ENCODE results near the gene CYB5R4. TPM values are rescaled to one million over a fixed set of nuclear protein-coding genes. Genes with fewer than 3 reads are reported as not detected.
"Not testable (repeated sequence)": the region's sequence is repeated elsewhere in the genome, so short reads cannot be mapped to it uniquely, and the experiment has no call there.

Gene CYB5R4
- total RNA-seq, 2 donors from 2014 or later: 21.8 to 27.0 TPM

GRCh38 chr6:83901624-83902023 is 42.1 kb downstream of the CYB5R4 start:
- H3K27me3 Mint-ChIP-seq: no peaks in the 10 kb centered on the region
- H3K4me3 Mint-ChIP-seq: no peak overlapping the region
- H3K4me1 Mint-ChIP-seq: peaks cover 3% of the 10 kb centered on the region
- no peaks in the 10 kb centered on the region for H3K9me3 ChIP-seq (ENCODE audit: control insufficient read depth, low read length, poor library complexity, severe bottlenecking)
- DNase-seq (no peak), ATAC-seq (no peak)
- H3K27ac Mint-ChIP-seq: no peak overlapping the region
- no peaks in the 10 kb centered on the region for H3K36me3 Mint-ChIP-seq (ENCODE audit: low read depth)

DNA sequence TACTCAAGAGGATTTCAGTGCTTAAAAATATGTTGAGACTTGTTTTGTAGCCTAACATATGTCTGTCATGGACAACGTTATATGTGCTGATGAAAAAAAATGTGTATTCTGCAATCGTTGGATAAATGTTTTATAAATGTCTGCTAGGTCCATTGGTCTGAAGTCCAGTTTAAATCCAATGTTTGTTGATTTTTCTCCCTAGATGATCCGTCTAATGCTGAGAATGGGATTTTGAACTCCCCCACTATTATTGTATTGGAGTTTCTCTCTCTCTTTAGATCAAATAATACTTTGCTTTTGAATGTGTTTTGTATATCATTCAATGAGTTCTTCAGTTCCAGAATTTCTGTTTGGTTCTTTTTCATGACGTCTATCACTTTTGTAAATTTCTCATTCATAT is 44.9 kb downstream of the CYB5R4 start:
- H3K27me3 Mint-ChIP-seq: no peaks in the 10 kb centered on the region
- no peak overlapping the region for H3K27ac Mint-ChIP-seq
- no peak for DNase-seq
- no peak for ATAC-seq
- peaks cover 2% of the 10 kb centered on the region for H3K36me3 Mint-ChIP-seq (ENCODE audit: low read depth)
- H3K4me3 Mint-ChIP-seq: no peak overlapping the region
- peaks cover 6% of the 10 kb centered on the region for H3K4me1 Mint-ChIP-seq
- no peaks in the 10 kb centered on the region for H3K9me3 ChIP-seq (ENCODE audit: control insufficient read depth, low read length, poor library complexity, severe bottlenecking)

- H3K36me3 Mint-ChIP-seq (ENCODE audit: low read depth): peaks cover 10% of the 10 kb centered on the region
- H3K4me3 Mint-ChIP-seq: no peak overlapping the region
- no peak overlapping the region for H3K27ac Mint-ChIP-seq
- H3K9me3 ChIP-seq (ENCODE audit: control insufficient read depth, low read length, poor library complexity, severe bottlenecking): no peaks in the 10 kb centered on the region
- DNase-seq (no peak), ATAC-seq (no peak)
- no peaks in the 10 kb centered on the region for H3K27me3 Mint-ChIP-seq
- peaks cover 15% of the 10 kb centered on the region for H3K4me1 Mint-ChIP-seq
Measured at GRCh38 chr6:83905648-83906047, 46.2 kb downstream of the CYB5R4 start.

- Mint-ChIP-seq H3K4me1 (peaks cover 15% of the 10 kb centered on the region), H3K36me3 (ENCODE audit: low read depth) (peaks cover 12% of the 10 kb centered on the region)
- not testable (repeated sequence) for H3K9me3 ChIP-seq (ENCODE audit: control insufficient read depth, low read length, poor library complexity, severe bottlenecking); ATAC-seq; H3K27ac Mint-ChIP-seq; H3K27me3 Mint-ChIP-seq; H3K4me3 Mint-ChIP-seq; DNase-seq
Measured at GRCh38 chr6:83907623-83908390, 48.3 kb downstream of the CYB5R4 start.

DNA sequence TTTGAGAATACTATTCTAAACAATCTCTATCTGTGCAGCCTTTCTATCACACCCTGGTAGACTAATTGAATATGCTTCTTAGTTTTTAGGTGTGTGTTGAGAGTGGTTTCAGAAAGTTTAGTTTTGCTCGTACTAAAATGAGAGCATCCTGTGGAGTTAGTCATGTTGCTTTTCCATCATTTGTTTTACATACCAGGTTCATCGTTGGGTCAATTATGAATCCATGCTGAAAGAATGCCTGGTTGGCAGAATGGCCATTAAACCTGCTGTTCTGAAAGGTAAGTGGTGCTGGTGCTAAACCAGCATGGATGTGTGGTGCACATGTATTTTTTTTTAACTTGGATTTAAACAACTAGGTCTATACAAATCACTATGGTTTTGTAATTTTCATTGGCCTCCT is 49.3 kb downstream of the CYB5R4 start:
- peaks cover 12% of the 10 kb centered on the region for H3K36me3 Mint-ChIP-seq (ENCODE audit: low read depth)
- no peak for DNase-seq
- no peak overlapping the region for H3K27ac Mint-ChIP-seq
- H3K4me1 Mint-ChIP-seq: peaks cover 15% of the 10 kb centered on the region
- H3K9me3 ChIP-seq (ENCODE audit: control insufficient read depth, low read length, poor library complexity, severe bottlenecking): no peaks in the 10 kb centered on the region
- H3K27me3 Mint-ChIP-seq: no peaks in the 10 kb centered on the region
- H3K4me3 Mint-ChIP-seq: no peak overlapping the region
- no peak for ATAC-seq

DNA sequence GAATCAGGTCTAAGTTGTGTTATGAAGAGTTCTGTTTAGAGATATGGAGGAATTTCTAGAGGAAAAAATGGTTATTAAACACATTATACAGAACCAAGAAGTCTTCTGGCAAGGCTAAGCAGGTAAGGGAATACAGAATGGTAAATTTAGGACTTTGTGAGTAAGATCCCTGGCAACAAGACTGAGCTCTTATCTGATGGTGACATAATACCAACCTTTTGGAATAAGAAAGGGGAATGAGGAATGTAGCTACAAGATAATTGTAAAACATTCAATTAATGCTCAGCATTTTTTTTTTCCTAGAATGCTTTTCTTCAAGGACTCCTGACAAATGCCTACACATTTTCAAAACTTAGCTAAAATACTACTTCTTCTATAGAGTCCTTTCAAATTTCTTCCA is 51.8 kb downstream of the CYB5R4 start:
- Mint-ChIP-seq H3K4me3 (no peak overlapping the region), H3K4me1 (peaks cover 19% of the 10 kb centered on the region), H3K36me3 (ENCODE audit: low read depth) (peaks cover 14% of the 10 kb centered on the region)

GRCh38 chr6:83914953-83915352 is 55.5 kb downstream of the CYB5R4 start:
- ATAC-seq (no peak), DNase-seq (no peak)
- Mint-ChIP-seq H3K36me3 (ENCODE audit: low read depth) (peaks cover 11% of the 10 kb centered on the region), H3K4me1 (peaks cover 15% of the 10 kb centered on the region), H3K4me3 (no peak overlapping the region), H3K27me3 (no peaks in the 10 kb centered on the region), H3K27ac (no peak overlapping the region)
- no peaks in the 10 kb centered on the region for H3K9me3 ChIP-seq (ENCODE audit: control insufficient read depth, low read length, poor library complexity, severe bottlenecking)

More for the DNA sequence above, 51.8 kb downstream of the CYB5R4 start:
- ATAC-seq (no peak), DNase-seq (no peak)
- Mint-ChIP-seq H3K27ac (no peak overlapping the region), H3K27me3 (no peaks in the 10 kb centered on the region)
- no peaks in the 10 kb centered on the region for H3K9me3 ChIP-seq (ENCODE audit: control insufficient read depth, low read length, poor library complexity, severe bottlenecking)

GRCh38 chr6:83917001-83917400 is 57.5 kb downstream of the CYB5R4 start:
- no peaks in the 10 kb centered on the region for H3K9me3 ChIP-seq (ENCODE audit: control insufficient read depth, low read length, poor library complexity, severe bottlenecking)
- DNase-seq (no peak), ATAC-seq (no peak)
- Mint-ChIP-seq H3K27me3 (no peaks in the 10 kb centered on the region), H3K4me1 (peaks cover 6% of the 10 kb centered on the region), H3K27ac (no peak overlapping the region), H3K36me3 (ENCODE audit: low read depth) (peaks cover 2% of the 10 kb centered on the region), H3K4me3 (no peak overlapping the region)

DNA sequence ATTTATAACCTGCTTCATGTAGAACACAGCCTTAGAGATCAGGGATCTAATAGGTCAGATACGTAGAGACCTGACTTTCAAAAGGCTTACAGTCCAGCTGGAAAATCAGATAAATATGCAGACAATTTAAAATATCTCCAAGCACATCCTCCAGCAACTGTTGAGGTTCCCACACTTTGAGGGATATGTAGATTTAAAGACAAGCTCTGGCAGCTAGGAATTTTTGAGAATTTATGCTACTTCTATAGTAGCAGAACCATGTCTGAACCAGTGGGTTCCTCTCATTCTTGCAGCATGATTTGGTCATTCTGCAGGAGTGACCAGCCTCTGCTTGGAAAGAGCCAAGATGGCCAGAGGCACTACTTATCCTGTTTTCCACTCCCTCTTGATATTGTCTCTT is 60.5 kb downstream of the CYB5R4 start:
- DNase-seq: no peak
- H3K4me3 Mint-ChIP-seq: no peak overlapping the region
- H3K36me3 Mint-ChIP-seq (ENCODE audit: low read depth): peaks cover 6% of the 10 kb centered on the region

DNA sequence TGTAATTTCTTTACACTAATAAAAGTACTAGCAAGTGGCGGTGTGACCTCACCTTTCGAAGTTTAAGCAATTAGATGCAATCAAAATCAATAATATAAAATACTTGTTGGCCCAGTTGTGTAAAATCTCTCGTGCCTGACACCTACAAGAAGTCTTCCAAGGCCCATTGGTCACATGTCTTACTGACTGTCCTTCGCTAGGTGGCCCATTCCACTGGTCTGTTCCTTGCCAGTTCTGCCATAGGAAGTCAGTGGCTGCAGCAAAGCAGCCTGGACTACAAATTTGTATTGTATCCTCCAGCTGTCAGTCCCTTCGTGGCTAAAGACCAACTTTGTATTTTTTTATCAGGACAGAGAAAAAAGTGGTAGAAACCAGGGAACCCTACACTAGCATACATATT is 61.8 kb downstream of the CYB5R4 start:
- H3K27me3 Mint-ChIP-seq: no peaks in the 10 kb centered on the region

More for the DNA sequence above, 60.5 kb downstream of the CYB5R4 start:
- Mint-ChIP-seq H3K27ac (no peak overlapping the region), H3K27me3 (no peaks in the 10 kb centered on the region), H3K4me1 (peaks cover 6% of the 10 kb centered on the region)
- ATAC-seq: no peak
- no peaks in the 10 kb centered on the region for H3K9me3 ChIP-seq (ENCODE audit: control insufficient read depth, low read length, poor library complexity, severe bottlenecking)

GRCh38 chr6:83927470-83927869 is 68.0 kb downstream of the CYB5R4 start:
- ATAC-seq: no peak
- Mint-ChIP-seq H3K36me3 (ENCODE audit: low read depth) (peaks cover 22% of the 10 kb centered on the region), H3K4me3 (no peak overlapping the region), H3K27me3 (no peaks in the 10 kb centered on the region), H3K4me1 (peaks cover 3% of the 10 kb centered on the region), H3K27ac (no peak overlapping the region)
- no peaks in the 10 kb centered on the region for H3K9me3 ChIP-seq (ENCODE audit: control insufficient read depth, low read length, poor library complexity, severe bottlenecking)
- no peak for DNase-seq

More for the DNA sequence above, 61.8 kb downstream of the CYB5R4 start:
- no peaks in the 10 kb centered on the region for H3K9me3 ChIP-seq (ENCODE audit: control insufficient read depth, low read length, poor library complexity, severe bottlenecking)
- Mint-ChIP-seq H3K36me3 (ENCODE audit: low read depth) (peaks cover 6% of the 10 kb centered on the region), H3K4me3 (no peak overlapping the region), H3K4me1 (peaks cover 2% of the 10 kb centered on the region), H3K27ac (no peak overlapping the region)
- DNase-seq (no peak), ATAC-seq (no peak)

GRCh38 chr6:83928286-83928685 is 68.8 kb downstream of the CYB5R4 start:
- Mint-ChIP-seq H3K36me3 (ENCODE audit: low read depth) (peaks cover 20% of the 10 kb centered on the region), H3K4me1 (peaks cover 3% of the 10 kb centered on the region), H3K27me3 (no peaks in the 10 kb centered on the region), H3K4me3 (no peak overlapping the region), H3K27ac (no peak overlapping the region)
- no peak for DNase-seq
- no peaks in the 10 kb centered on the region for H3K9me3 ChIP-seq (ENCODE audit: control insufficient read depth, low read length, poor library complexity, severe bottlenecking)
- ATAC-seq: no peak

GRCh38 chr6:83946201-83946833 is 86.8 kb downstream of the CYB5R4 start:
- H3K9me3 ChIP-seq (ENCODE audit: control insufficient read depth, low read length, poor library complexity, severe bottlenecking); H3K27ac Mint-ChIP-seq; H3K27me3 Mint-ChIP-seq; H3K4me3 Mint-ChIP-seq; DNase-seq; H3K36me3 Mint-ChIP-seq (ENCODE audit: low read depth); H3K4me1 Mint-ChIP-seq; ATAC-seq: not testable (repeated sequence)

- not testable (repeated sequence) for H3K4me1 Mint-ChIP-seq; H3K27me3 Mint-ChIP-seq; ATAC-seq; DNase-seq; H3K4me3 Mint-ChIP-seq; H3K9me3 ChIP-seq (ENCODE audit: control insufficient read depth, low read length, poor library complexity, severe bottlenecking); H3K36me3 Mint-ChIP-seq (ENCODE audit: low read depth); H3K27ac Mint-ChIP-seq
Measured at GRCh38 chr6:83947983-83948382, 88.5 kb downstream of the CYB5R4 start.
